ENCODE data around the gene DLGAP1.

DNA sequence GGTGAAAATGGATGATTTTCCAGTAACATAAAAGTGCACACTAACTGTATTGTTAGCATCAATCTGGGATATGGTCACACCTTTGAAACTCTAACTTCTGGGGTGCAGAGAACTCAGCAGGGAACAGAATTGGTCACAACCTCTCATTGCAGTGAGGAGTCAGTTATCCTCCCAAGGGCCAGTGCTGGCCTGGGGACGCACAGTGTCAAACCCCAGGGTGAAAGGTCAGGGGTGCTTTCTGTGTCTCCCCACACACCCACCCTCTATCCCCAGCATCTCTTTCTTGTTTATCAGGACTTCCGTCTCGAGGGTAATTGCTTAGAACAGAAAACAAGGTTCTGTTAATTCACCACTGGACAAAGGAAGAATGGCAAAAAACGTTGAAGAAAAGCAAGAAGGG is 208.7 kb downstream of the DLGAP1 start:
- TF ChIP-seq, protein P1, sequence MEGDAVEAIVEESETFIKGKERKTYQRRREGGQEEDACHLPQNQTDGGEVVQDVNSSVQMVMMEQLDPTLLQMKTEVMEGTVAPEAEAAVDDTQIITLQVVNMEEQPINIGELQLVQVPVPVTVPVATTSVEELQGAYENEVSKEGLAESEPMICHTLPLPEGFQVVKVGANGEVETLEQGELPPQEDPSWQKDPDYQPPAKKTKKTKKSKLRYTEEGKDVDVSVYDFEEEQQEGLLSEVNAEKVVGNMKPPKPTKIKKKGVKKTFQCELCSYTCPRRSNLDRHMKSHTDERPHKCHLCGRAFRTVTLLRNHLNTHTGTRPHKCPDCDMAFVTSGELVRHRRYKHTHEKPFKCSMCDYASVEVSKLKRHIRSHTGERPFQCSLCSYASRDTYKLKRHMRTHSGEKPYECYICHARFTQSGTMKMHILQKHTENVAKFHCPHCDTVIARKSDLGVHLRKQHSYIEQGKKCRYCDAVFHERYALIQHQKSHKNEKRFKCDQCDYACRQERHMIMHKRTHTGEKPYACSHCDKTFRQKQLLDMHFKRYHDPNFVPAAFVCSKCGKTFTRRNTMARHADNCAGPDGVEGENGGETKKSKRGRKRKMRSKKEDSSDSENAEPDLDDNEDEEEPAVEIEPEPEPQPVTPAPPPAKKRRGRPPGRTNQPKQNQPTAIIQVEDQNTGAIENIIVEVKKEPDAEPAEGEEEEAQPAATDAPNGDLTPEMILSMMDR (IDR thresholded peaks at IDR 0.05; ENCODE audit: low read length), result no peak
- TF ChIP-seq EZH2 (IDR thresholded peaks at IDR 0.05; ENCODE audit: borderline replicate concordance, low read length), result no peak

All from OCI-LY1 (cell line).